PC-9 (cell line): Measurements from ENCODE around the gene MAP3K5. TPM values are rescaled to one million over a fixed set of nuclear protein-coding genes. Genes with fewer than 3 reads are reported as not detected.

Experiments used
- BruUV-seq: library from RNA; stranded (reverse); fragments of 400-500 nt; replicated peaks from 2 replicates; lab custom pipeline; 2021; lab: Mats Ljungman, UMichigan
- CTCF ChIA-PET: fragments of 300-600 bp; sonication (Branson Sonifier 250); formaldehyde crosslinking; loops from one replicate; lab custom pipeline; 2022; ENCODE audit warnings: antibody characterized with exemption; lab: Charles Lee
- POLR2A ChIA-PET: fragments of 300-600 bp; sonication (Branson Sonifier 250); formaldehyde crosslinking; loops from one replicate; lab custom pipeline; 2022; ENCODE audit warnings: antibody characterized with exemption; ENCODE audit not compliant: unreplicated experiment; lab: Charles Lee
- DNase-seq, 2 experiments: peaks; one replicate each; pipeline versions ENCODE4 v3.0.0 to v3.0.0-alpha.2; 2015 to 2022; ENCODE audit warnings: mixed read lengths in 1 of 2
- H2AFZ ChIP-seq: fragments of 200-600 bp; sonication (generic); 2 replicates; pipeline ENCODE4 v1.8.1; 2017; ENCODE audit warnings: antibody characterized with exemption
- H3F3A ChIP-seq: fragments of 200-600 bp; sonication (generic); 2 replicates; pipeline ENCODE4 v1.8.1; 2017; ENCODE audit warnings: antibody characterized with exemption, mild to moderate bottlenecking, low read depth; ENCODE audit not compliant: insufficient read depth
- H3K27ac ChIP-seq: fragments of 200-600 bp; sonication (generic); 2 replicates; pipeline ENCODE4 v1.6.1; 2016; ENCODE audit warnings: mixed run types
- H3K27me3 ChIP-seq: fragments of 200-600 bp; sonication (generic); 2 replicates; pipeline ENCODE4 v1.6.1; 2016; ENCODE audit warnings: low read depth, mixed run types; ENCODE audit not compliant: insufficient read depth
- H3K36me3 ChIP-seq: fragments of 200-600 bp; sonication (generic); 2 replicates; pipeline ENCODE4 v1.6.1; 2016; ENCODE audit warnings: low read depth, mixed run types
- H3K4me1 ChIP-seq: fragments of 200-600 bp; sonication (generic); replicated peaks from 2 replicates; pipeline ENCODE4 v1.6.1; 2016; ENCODE audit warnings: mixed run types; ENCODE audit not compliant: insufficient read depth
- H3K4me2 ChIP-seq: fragments of 200-600 bp; sonication (generic); 2 replicates; pipeline ENCODE4 v1.6.1; 2017; ENCODE audit warnings: mixed run types
- H3K4me3 ChIP-seq: fragments of 200-600 bp; sonication (generic); 2 replicates; pipeline ENCODE4 v1.6.1; 2016; ENCODE audit warnings: mixed run types
- H3K79me2 ChIP-seq: fragments of 200-600 bp; sonication (generic); 2 replicates; pipeline ENCODE4 v1.6.1; 2017; ENCODE audit warnings: low read depth, mixed run types
- H3K9me2 ChIP-seq: fragments of 200-600 bp; sonication (generic); 2 replicates; pipeline ENCODE4 v1.8.1; 2017; ENCODE audit warnings: mild to moderate bottlenecking; ENCODE audit not compliant: insufficient read depth
- H3K9me3 ChIP-seq: fragments of 200-600 bp; sonication (generic); 2 replicates; pipeline ENCODE4 v1.8.1; 2016; ENCODE audit warnings: low read depth; ENCODE audit not compliant: insufficient read depth
- H4K20me1 ChIP-seq: fragments of 200-600 bp; sonication (generic); 2 replicates; pipeline ENCODE4 v1.8.1; 2017; ENCODE audit not compliant: insufficient read depth
- EZH2 ChIP-seq: fragments of 200-600 bp; sonication (generic); IDR thresholded peaks from 2 replicates; pipeline ENCODE4 v1.8.0; 2017; ENCODE audit warnings: antibody characterized with exemption, low read depth
- intact Hi-C: fragments of 100-400 bp; cut with micrococcal nuclease; formaldehyde crosslinking; loops from one replicate; pipeline ENCODE4 v1.10.0; 2022; ENCODE audit not compliant: unreplicated experiment
- total RNA-seq: library from RNA; stranded (reverse); gene quantifications from 2 replicates; pipeline ENCODE4 v1.2.3, GENCODE V29; 2021
- TF ChIP-seq, protein P1 (sequence below): fragments of 200-600 bp; sonication (generic); conservative IDR thresholded peaks from 2 replicates; pipeline ENCODE4 v1.6.1; 2017; ENCODE audit warnings: mixed run types, antibody characterized with exemption, mild to moderate bottlenecking, moderate library complexity

Gene MAP3K5
- total RNA-seq, 1 experiment from 2014 or later: 10.9 TPM

DNA sequence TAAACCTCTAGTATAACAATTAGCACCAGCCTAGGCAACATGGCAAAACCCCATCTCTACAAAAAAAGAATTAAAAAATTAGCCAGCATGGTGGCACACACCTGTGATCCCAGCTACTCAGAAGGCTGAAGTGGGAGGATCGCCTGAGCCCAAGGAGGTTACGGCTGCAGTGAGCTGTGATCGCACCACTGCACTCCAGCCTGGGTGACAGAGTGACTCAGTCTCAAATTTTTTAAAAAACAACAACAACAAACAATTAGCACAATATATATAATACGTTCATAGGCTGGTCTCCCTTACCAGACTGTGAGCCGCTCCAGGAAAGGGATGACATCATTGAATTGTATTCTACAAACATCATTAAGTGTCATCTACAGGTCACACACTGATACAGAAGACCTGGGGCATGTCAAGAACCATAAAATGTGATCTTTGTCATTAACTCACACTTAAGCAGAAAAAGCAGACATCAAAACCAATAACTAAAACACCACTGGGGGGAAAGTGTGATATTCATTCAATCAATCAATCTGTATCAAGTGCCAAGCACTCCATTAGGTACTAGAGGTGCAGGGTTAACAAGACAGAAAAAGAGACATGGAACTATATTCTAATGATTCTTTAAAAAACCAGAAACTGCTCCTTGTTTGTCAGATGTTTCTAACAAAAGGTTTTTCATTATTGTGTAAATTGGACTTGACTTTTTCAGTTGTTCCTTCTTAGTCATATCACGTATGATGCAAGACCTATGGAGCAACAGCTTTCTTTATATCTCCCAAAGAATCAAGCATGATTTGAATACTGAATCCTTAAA is 17.8 kb downstream of the MAP3K5 start:
- Histone ChIP-seq H4K20me1 (no peaks in the 10 kb centered on the region), H3K9me3 (no peaks in the 10 kb centered on the region), H3K27ac (peak overlapping the region; percentile 97), H3K4me3 (peak overlapping the region; percentile 52; the same call in 1 of the 2 replicates), H3K27me3 (no peaks in the 10 kb centered on the region), H3K4me2 (peak overlapping the region; percentile 80), H3F3A (peaks cover 47% of the 10 kb centered on the region), H3K36me3 (no peaks in the 10 kb centered on the region), H3K9me2 (no peaks in the 10 kb centered on the region), H2AFZ (peak overlapping the region; percentile 3; the same call in 1 of the 2 replicates), H3K4me1 (peaks cover 58% of the 10 kb centered on the region), H3K79me2 (peaks cover 79% of the 10 kb centered on the region)
- TF ChIP-seq, protein P1, sequence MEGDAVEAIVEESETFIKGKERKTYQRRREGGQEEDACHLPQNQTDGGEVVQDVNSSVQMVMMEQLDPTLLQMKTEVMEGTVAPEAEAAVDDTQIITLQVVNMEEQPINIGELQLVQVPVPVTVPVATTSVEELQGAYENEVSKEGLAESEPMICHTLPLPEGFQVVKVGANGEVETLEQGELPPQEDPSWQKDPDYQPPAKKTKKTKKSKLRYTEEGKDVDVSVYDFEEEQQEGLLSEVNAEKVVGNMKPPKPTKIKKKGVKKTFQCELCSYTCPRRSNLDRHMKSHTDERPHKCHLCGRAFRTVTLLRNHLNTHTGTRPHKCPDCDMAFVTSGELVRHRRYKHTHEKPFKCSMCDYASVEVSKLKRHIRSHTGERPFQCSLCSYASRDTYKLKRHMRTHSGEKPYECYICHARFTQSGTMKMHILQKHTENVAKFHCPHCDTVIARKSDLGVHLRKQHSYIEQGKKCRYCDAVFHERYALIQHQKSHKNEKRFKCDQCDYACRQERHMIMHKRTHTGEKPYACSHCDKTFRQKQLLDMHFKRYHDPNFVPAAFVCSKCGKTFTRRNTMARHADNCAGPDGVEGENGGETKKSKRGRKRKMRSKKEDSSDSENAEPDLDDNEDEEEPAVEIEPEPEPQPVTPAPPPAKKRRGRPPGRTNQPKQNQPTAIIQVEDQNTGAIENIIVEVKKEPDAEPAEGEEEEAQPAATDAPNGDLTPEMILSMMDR: 0 out of 2 replicates have a peak, but pooled peaks have one; percentile 1
- TF ChIP-seq EZH2: no peak
- CTCF ChIA-PET: no interaction called here
- no TSS peak for BruUV-seq
- intact Hi-C loops: loop anchor here (2.0 kb wide), 1 partner anchor 16 kb away; no protein-coding TSS in a partner anchor
- DNase-seq: peak in 1 of 2 experiments; percentile 94
- POLR2A ChIA-PET: interaction anchor here (0.5 to 0.7 kb wide), 2 partner anchors 15 to 1192 kb away, joined by 3 to 5 read pairs; no protein-coding TSS in a partner anchor

DNA sequence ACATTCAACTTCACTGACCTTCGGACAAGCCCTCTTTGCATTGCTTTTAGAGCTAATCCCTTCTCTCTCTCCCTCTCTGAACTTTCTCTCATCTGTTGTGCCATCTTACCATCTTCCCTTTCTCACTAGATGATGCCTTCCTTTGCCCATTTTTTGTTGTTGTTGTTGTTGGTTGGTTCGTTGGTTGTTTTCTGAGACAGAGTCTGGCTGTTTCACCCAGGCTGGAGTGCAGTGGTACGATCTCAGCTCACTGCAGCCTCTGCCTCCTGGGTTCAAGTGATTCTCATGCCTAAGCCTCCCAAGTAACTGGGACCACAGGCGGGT is 18.8 kb downstream of the MAP3K5 start:
- POLR2A ChIA-PET: interaction anchor here (0.6 kb wide), 1 partner anchor 18 kb away, joined by 3 read pairs; no protein-coding TSS in a partner anchor
- no TSS peak for BruUV-seq
- intact Hi-C loops: no loop called here

DNA sequence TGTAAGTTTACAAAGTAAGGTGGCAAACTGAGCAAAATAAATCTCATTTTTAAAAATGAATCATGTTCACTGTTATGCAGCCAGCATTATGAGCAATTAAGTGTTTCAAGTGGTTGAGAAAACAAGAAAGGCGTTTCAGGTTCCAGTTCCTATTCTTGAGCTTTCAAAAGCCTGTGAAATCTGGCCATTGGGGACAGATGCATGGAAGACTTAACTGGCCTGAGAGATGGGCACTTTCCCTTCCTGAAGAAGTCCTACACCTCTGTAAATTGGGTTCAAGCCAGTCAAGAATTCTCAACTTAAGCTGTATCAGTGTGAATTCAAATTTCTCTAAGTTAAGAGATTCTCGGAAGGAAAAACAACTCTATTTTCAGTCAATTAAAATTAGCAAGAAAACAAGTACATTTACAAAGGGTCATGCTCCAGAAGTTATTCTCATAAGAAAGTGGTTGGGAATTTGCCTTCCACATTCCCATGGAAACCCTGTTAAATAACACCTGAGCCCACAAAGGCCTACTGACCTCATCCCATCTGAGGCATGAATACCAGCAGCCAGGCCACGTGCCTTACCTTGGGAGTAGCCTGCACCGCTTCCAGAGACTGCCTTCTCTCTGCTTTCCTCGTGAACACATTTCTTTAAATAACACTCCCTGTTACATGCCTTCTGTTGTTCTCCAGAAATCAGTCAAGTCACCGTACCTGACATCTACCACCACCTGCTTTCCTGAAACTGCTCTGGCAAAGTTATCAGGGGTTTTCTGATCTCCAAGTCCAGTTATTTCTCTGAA is 19.4 kb downstream of the MAP3K5 start:
- H4K20me1 ChIP-seq: no peaks in the 10 kb centered on the region
- H3K27me3 ChIP-seq: no peaks in the 10 kb centered on the region
- H3F3A ChIP-seq: peaks cover 47% of the 10 kb centered on the region
- H3K4me2 ChIP-seq: peak overlapping the region; percentile 80
- peak in 1 of 2 experiments; percentile 41 for DNase-seq
- H3K79me2 ChIP-seq: peaks cover 80% of the 10 kb centered on the region
- peaks cover 58% of the 10 kb centered on the region for H3K4me1 ChIP-seq
- intact Hi-C loops: no loop called here
- no peak overlapping the region for H2AFZ ChIP-seq
- no peaks in the 10 kb centered on the region for H3K36me3 ChIP-seq
- no peaks in the 10 kb centered on the region for H3K9me2 ChIP-seq
- H3K27ac ChIP-seq: peak overlapping the region; percentile 97
- TF ChIP-seq, protein P1: no peak
- TF ChIP-seq EZH2: no peak
- 0 out of 2 replicates have a peak, but pooled peaks cover 4% of the 10 kb centered on the region for H3K9me3 ChIP-seq
- BruUV-seq: no TSS peak
- POLR2A ChIA-PET: no interaction called here
- CTCF ChIA-PET: interaction anchor here (0.6 kb wide), 1 partner anchor 53 kb away, joined by 3 read pairs; no protein-coding TSS in a partner anchor
- no peak overlapping the region for H3K4me3 ChIP-seq

More for the DNA sequence above, 18.8 kb downstream of the MAP3K5 start:
- Histone ChIP-seq H3K4me3 (no peak overlapping the region), H3K79me2 (peaks cover 80% of the 10 kb centered on the region), H3F3A (peaks cover 47% of the 10 kb centered on the region), H3K4me2 (peak overlapping the region; percentile 80), H4K20me1 (no peaks in the 10 kb centered on the region), H2AFZ (no peak overlapping the region), H3K9me3 (no peaks in the 10 kb centered on the region), H3K27me3 (no peaks in the 10 kb centered on the region), H3K9me2 (no peaks in the 10 kb centered on the region), H3K4me1 (peaks cover 58% of the 10 kb centered on the region), H3K27ac (peak overlapping the region; percentile 97), H3K36me3 (no peaks in the 10 kb centered on the region)
- DNase-seq: no peak
- CTCF ChIA-PET: no interaction called here
- TF ChIP-seq, protein P1: no peak
- no peak for TF ChIP-seq EZH2
